GM12874 (cell line): ENCODE results near the gene FAM131A.

ENCODE experiments used
- TF ChIP-seq, protein P1 (sequence below): IDR thresholded peaks from 2 replicates; pipeline ENCODE4 v1.5.1; 2011; ENCODE audit warnings: low read depth, mild to moderate bottlenecking, control low read depth, low read length, moderate library complexity; ENCODE audit not compliant: insufficient read depth

Gene FAM131A

DNA sequence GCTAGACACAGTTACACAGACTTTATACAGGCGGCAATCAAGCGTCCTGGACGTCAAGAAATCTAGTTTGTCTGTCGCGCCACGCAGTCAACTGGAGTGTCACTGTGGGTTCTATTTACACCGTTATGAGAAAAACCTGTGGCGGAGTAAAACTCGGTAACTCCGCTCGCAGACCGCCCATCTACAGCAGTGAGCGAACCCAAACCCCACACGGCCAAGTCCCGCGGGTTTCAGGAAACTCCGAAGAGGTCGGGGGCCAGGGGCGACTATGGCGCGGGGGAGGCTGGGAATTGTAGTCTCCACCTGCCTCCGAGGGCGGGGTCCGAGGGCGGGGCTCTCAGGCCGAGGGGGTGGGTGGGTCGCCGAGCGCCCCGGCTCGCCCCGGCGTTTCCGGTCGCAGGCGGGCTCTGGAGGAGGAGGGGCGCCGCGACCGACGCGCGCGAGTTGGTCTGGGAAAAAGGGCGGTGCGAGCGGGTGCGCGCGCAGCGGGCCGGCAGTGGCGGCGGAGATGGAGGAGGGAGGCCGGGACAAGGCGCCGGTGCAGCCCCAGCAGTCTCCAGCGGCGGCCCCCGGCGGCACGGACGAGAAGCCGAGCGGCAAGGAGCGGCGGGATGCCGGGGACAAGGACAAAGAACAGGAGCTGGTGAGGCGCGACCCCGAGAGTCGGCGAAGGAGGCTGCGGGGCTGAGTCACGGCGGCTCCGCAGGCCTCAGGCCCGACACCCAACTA, 38.5 kb upstream of the FAM131A start, which contains the start of gene PSMD2:
TSS of gene PSMD2 (plus strand) at position 483 of the 729 bp plus-strand sequence. CDS start at position 509, 26 bp downstream.
- TF ChIP-seq, protein P1, sequence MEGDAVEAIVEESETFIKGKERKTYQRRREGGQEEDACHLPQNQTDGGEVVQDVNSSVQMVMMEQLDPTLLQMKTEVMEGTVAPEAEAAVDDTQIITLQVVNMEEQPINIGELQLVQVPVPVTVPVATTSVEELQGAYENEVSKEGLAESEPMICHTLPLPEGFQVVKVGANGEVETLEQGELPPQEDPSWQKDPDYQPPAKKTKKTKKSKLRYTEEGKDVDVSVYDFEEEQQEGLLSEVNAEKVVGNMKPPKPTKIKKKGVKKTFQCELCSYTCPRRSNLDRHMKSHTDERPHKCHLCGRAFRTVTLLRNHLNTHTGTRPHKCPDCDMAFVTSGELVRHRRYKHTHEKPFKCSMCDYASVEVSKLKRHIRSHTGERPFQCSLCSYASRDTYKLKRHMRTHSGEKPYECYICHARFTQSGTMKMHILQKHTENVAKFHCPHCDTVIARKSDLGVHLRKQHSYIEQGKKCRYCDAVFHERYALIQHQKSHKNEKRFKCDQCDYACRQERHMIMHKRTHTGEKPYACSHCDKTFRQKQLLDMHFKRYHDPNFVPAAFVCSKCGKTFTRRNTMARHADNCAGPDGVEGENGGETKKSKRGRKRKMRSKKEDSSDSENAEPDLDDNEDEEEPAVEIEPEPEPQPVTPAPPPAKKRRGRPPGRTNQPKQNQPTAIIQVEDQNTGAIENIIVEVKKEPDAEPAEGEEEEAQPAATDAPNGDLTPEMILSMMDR: no peak

DNA sequence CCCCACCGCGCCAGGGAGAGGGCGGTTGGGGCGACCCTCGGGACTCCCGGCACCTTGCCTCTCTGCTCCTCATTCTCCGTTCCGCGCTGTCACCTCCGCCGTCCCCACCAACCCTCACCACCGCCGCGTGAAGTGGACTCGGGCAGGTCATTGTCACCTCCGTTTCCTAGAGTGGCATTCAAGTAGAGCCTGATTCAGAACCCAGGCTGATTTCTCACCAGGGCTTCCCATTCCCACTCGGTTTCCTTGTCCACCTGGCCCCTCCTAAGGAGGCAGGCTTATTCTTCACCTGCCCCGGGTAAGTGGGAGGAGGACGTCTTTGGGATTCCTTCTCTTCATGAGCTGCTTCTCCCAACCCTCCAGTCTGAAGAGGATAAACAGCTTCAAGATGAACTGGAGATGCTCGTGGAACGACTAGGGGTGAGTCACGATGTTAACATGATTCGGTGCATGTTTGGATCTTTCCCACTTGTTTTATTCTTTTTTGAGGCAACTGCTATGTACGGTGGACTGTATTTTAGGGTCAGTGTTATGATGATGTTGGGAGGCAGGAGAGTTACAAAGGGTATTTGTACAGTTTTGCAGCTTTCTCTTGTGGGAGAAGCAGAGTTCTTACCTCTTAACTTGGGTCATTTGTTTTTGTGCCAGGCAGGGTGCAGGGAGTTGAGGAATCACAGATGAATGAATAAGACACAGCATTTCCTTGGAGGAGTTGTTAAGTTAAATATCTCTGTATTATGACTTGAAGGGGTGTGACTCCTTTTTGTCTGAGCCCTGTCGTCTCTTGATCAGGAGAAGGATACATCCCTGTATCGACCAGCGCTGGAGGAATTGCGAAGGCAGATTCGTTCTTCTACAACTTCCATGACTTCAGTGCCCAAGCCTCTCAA, 37.7 kb upstream of the FAM131A start:
- TF ChIP-seq, protein P1: no peak

DNA sequence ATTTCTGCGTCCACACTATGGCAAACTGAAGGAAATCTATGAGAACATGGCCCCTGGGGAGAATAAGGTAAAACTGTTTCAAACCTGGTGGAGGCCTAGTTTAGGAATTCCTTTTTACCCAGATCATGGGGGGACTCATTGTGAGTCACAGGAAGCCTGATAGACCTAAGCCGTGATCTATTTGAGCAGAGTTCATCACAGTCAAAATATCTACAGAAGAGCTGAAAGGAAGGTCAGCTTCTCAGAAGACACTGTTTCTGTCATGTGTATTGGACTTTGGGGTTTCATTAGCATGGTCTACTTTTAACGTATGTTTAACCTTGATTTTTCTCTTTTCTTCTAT, 37.1 kb upstream of the FAM131A start:
- TF ChIP-seq, protein P1: no peak

DNA sequence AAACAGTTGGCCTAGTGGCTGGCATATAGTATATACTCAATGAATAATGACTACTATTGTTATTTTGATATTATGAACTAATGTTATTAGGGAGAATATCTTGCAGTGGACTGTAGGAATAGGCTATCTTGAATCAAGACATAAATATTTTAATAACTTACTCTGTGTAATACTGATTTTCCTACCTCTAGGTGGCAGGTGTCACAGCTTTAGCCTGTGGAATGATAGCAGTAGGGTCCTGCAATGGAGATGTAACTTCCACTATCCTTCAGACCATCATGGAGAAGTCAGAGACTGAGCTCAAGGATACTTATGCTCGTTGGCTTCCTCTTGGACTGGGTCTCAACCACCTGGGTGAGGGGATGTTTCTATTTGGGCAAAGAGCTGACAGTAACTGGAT, 31.8 kb upstream of the FAM131A start:
- TF ChIP-seq, protein P1: no peak

DNA sequence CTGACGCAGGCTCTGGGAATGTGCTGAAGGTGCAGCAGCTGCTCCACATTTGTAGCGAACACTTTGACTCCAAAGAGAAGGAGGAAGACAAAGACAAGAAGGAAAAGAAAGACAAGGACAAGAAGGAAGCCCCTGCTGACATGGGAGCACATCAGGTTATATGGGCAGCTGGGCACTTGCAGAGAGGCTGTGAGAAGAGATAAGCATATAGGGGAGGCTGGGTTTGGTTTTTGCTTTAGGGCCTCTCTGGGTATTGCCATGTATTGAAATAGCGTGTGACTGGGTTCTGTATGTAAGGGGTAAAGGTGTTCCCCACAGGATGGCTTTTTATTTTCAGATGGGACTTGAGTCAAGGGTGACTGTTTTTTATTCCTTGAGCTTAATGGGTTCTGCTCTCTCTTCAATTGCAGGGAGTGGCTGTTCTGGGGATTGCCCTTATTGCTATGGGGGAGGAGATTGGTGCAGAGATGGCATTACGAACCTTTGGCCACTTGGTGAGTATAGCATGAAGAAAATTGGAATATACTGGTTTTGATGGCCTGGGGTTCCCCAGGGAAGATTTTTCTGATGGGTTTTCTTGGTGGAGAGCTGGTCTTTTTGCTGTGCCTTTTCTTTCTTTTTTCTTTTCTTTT, 30.9 kb upstream of the FAM131A start:
- TF ChIP-seq, protein P1: no peak

DNA sequence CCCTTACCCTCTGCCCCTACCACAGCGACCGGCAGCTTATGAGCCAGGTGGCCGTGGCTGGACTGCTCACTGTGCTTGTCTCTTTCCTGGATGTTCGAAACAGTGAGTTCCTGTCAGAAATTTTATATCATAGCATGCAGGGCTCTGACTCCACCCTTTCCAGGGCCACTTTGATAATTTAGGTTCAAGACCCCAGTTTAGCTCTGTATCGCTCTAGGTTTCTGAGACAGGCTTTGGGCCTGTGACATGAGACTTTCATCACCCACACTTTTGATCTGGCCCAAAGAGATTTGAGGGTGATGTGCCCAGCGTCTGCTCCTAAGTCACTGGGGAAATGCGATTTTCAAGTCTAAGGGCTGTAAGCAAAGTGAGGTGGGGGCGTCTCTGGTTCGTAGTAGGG, 29.5 kb upstream of the FAM131A start:
- TF ChIP-seq, protein P1: no peak

DNA sequence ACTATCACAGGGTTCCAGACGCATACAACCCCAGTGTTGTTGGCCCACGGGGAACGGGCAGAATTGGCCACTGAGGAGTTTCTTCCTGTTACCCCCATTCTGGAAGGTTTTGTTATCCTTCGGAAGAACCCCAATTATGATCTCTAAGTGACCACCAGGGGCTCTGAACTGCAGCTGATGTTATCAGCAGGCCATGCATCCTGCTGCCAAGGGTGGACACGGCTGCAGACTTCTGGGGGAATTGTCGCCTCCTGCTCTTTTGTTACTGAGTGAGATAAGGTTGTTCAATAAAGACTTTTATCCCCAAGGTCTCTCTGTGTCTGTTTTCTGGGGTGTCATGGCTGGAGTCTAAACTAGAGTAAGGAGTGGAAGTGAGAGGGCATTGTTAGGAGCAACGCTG, 28.7 kb upstream of the FAM131A start:
- TF ChIP-seq, protein P1: no peak
